Measurements from ENCODE around the gene CEBPG. TPM values are rescaled to one million over a fixed set of nuclear protein-coding genes. Genes with fewer than 3 reads are reported as not detected.

The CEBPG gene
- total and polyA plus RNA-seq, 12 donors: 10.4 to 22.2 (median 14.3) TPM

GRCh38 chr19:33407140-33407551 is 33.6 kb downstream of the CEBPG start:
- intact Hi-C loops (cut with DNase I): loop anchor here in 9 of 10 donors (1.0 to 10.0 kb wide), 11 partner anchors 75 to 262 kb away; partner anchors contain the start of gene CEBPA (in 6 of the 9)
- Histone ChIP-seq H3K9me3 (no peaks in the 10 kb centered on the region), H3K4me3 (no peak overlapping the region), H3K27me3 (no peaks in the 10 kb centered on the region), H3K27ac (no peak overlapping the region), H3K4me1 (peaks cover 0 to 20% (median 0%) of the 10 kb centered on the region in 9 donors), H3K36me3 (peaks cover 0 to 20% (median 0%) of the 10 kb centered on the region in 9 donors)
- DNase-seq (no peak), ATAC-seq (peak in 4 of 8 donors; percentile 4 to 21 (median 14))
- TF ChIP-seq CTCF (IDR thresholded peaks at IDR 0.05): peak in 3 of 9 donors; percentile 3 to 9 (median 7)
- 48 to 49% methylated on average over 9 of the region's 9 CpGs for WGBS, 2 donors

- peaks cover 0 to 20% (median 0%) of the 10 kb centered on the region in 9 donors for H3K36me3 ChIP-seq
- H3K9me3 ChIP-seq: no peaks in the 10 kb centered on the region
- ATAC-seq: no peak
- no peaks in the 10 kb centered on the region for H3K27me3 ChIP-seq
- intact Hi-C loops (cut with DNase I): loop anchor here in 9 of 10 donors (1.0 to 10.0 kb wide), 11 partner anchors 75 to 263 kb away; partner anchors contain the start of gene CEBPA (in 6 of the 9)
- H3K4me3 ChIP-seq: no peak overlapping the region
- H3K27ac ChIP-seq: no peak overlapping the region
- no peak for DNase-seq
- H3K4me1 ChIP-seq: peaks cover 0 to 20% (median 0%) of the 10 kb centered on the region in 9 donors
- TF ChIP-seq CTCF (IDR thresholded peaks at IDR 0.05): no peak
- WGBS, 2 donors: 79 to 89% methylated on average over 12 of the region's 12 CpGs
Observed at GRCh38 chr19:33407716-33408115, 34.2 kb downstream of the CEBPG start.

- Histone ChIP-seq H3K4me1 (peaks cover 0 to 20% (median 0%) of the 10 kb centered on the region in 9 donors), H3K27me3 (no peaks in the 10 kb centered on the region), H3K27ac (no peak overlapping the region), H3K9me3 (no peaks in the 10 kb centered on the region), H3K4me3 (no peak overlapping the region), H3K36me3 (peaks cover 0 to 20% (median 0%) of the 10 kb centered on the region in 9 donors)
- no peak for DNase-seq
- 84 to 91% methylated on average over 13 of the region's 13 CpGs for WGBS, 2 donors
- TF ChIP-seq CTCF (IDR thresholded peaks at IDR 0.05): no peak
- intact Hi-C loops (cut with DNase I): loop anchor here in 7 of 10 donors (5.0 to 10.0 kb wide), 4 partner anchors 76 to 263 kb away; partner anchors contain the start of gene CEBPA (in 6 of the 7)
- no peak for ATAC-seq
Observed at GRCh38 chr19:33408116-33408515, 34.6 kb downstream of the CEBPG start.

GRCh38 chr19:33408538-33409434 is 35.3 kb downstream of the CEBPG start:
- DNase-seq: no peak
- ATAC-seq: no peak
- Histone ChIP-seq H3K4me1 (peaks cover 0 to 20% (median 0%) of the 10 kb centered on the region in 9 donors), H3K9me3 (no peaks in the 10 kb centered on the region), H3K36me3 (peaks cover 0 to 20% (median 0%) of the 10 kb centered on the region in 9 donors), H3K4me3 (no peak overlapping the region), H3K27ac (no peak overlapping the region), H3K27me3 (no peaks in the 10 kb centered on the region)
- intact Hi-C loops (cut with DNase I): loop anchor here in 7 of 10 donors (5.0 to 10.0 kb wide), 4 partner anchors 76 to 264 kb away; partner anchors contain the start of gene CEBPA (in 6 of the 7)
- WGBS, 2 donors: 85 to 89% methylated on average over 18 of the region's 18 CpGs
- TF ChIP-seq CTCF (IDR thresholded peaks at IDR 0.05): no peak
